Transverse colon (tissue), 3 donors: ENCODE data around the gene IGSF21.

Experiments
- CTCF ChIP-seq, 5 experiments: fragments of 200-600 bp in 3 of 5; fragments of 450-650 bp in 2 of 5; sonication (generic) in 3 of 5; IDR thresholded peaks; 1 replicate in 2 of 5; 2 replicates in 3 of 5; pipeline ENCODE4 v1.5.1; 2016 to 2017; ENCODE audit warnings: antibody characterized with exemption in 5 of 5, inconsistent platforms in 3 of 5, mild to moderate bottlenecking in 2 of 5, moderate library complexity in 1 of 5
- EP300 ChIP-seq: sonication (generic); formaldehyde crosslinking; IDR thresholded peaks from one replicate; pipeline ENCODE4 v1.6.1; 2017; ENCODE audit warnings: antibody characterized with exemption, low read depth
- POLR2A ChIP-seq: fragments of 450-650 bp; IDR thresholded peaks from one replicate; pipeline ENCODE4 v1.6.1; 2016; ENCODE audit warnings: antibody characterized with exemption, mild to moderate bottlenecking, moderate library complexity

GRCh38 chr1:18155881-18156385, 48.3 kb downstream of the IGSF21 start:
- TF ChIP-seq POLR2A, result no peak
- TF ChIP-seq EP300, result no peak
- no peak for TF ChIP-seq CTCF (IDR thresholded peaks at IDR 0.05)
